CD4-positive, alpha-beta memory T cell (primary cell): Measurements from ENCODE around the gene ABCC10. TPM values are rescaled to one million over a fixed set of nuclear protein-coding genes. Genes with fewer than 3 reads are reported as not detected.

Experiments
- CTCF ChIA-PET: fragments of 350-600 bp; sonication (Branson Sonifier 250); formaldehyde crosslinking; loops from one replicate; lab custom pipeline; 2021; ENCODE audit warnings: inconsistent platforms; ENCODE audit not compliant: partially characterized antibody; lab: Charles Lee
- POLR2A ChIA-PET: fragments of 350-600 bp; sonication (Branson Sonifier 250); formaldehyde crosslinking; loops from one replicate; lab custom pipeline; 2021; ENCODE audit not compliant: partially characterized antibody; lab: Charles Lee
- DNase-seq, 5 donors: peaks; one replicate each; pipeline versions ENCODE4 v3.0.0 to v3.0.0-alpha.2; 2020 to 2022; ENCODE audit warnings: mixed read lengths in 1 of 5
- H3K27ac ChIP-seq: one replicate; pipeline ENCODE4 v1.7.0; 2013; ENCODE audit warnings: low read depth, low read length
- H3K27me3 ChIP-seq: 2 replicates; pipeline ENCODE4 v1.7.0; 2013; ENCODE audit warnings: mild to moderate bottlenecking, low read length, moderate library complexity; ENCODE audit not compliant: insufficient read depth
- H3K36me3 ChIP-seq: 2 replicates; pipeline ENCODE4 v1.7.0; 2013; ENCODE audit warnings: mild to moderate bottlenecking, low read length, moderate library complexity; ENCODE audit not compliant: insufficient read depth
- H3K4me1 ChIP-seq: 2 replicates; pipeline ENCODE4 v1.7.0; 2013; ENCODE audit warnings: mild to moderate bottlenecking, low read length, moderate library complexity; ENCODE audit not compliant: insufficient read depth
- H3K4me3 ChIP-seq, 2 donors: one replicate each; pipeline ENCODE4 v1.7.0; 2013; ENCODE audit warnings: low read length in 2 of 2, mild to moderate bottlenecking in 1 of 2
- H3K9me3 ChIP-seq, 2 donors: one replicate each; pipeline ENCODE4 v1.7.0; 2013; ENCODE audit warnings: low read length in 2 of 2, control low read depth in 1 of 2; ENCODE audit not compliant: control insufficient read depth in 1 of 2
- H3K27ac Mint-ChIP-seq, 7 donors: one replicate each; pipeline ENCODE4 v1.8.0; 2020 to 2021; ENCODE audit warnings: mixed read lengths in 7 of 7, mild to moderate bottlenecking in 6 of 7, inconsistent platforms in 3 of 7, moderate library complexity in 3 of 7
- H3K27me3 Mint-ChIP-seq, 2 donors: one replicate each; pipeline ENCODE4 v1.8.0; 2020 to 2021; ENCODE audit warnings: mixed read lengths in 2 of 2
- H3K36me3 Mint-ChIP-seq, 2 donors: one replicate each; pipeline ENCODE4 v1.8.0; 2020 to 2021; ENCODE audit warnings: mixed read lengths in 2 of 2, inconsistent platforms in 1 of 2, mild to moderate bottlenecking in 1 of 2
- H3K4me1 Mint-ChIP-seq, 4 donors: one replicate each; pipeline ENCODE4 v1.8.0; 2020 to 2021; ENCODE audit warnings: mixed read lengths in 4 of 4, mild to moderate bottlenecking in 1 of 4
- H3K4me3 Mint-ChIP-seq, 8 donors: one replicate each; pipeline ENCODE4 v1.8.0; 2020 to 2021; ENCODE audit warnings: mixed read lengths in 8 of 8, mild to moderate bottlenecking in 7 of 8, moderate library complexity in 6 of 8, inconsistent platforms in 3 of 8
- H3K9me3 Mint-ChIP-seq, 8 donors: one replicate each; pipeline ENCODE4 v1.8.0; 2020 to 2021; ENCODE audit warnings: mixed read lengths in 8 of 8, mild to moderate bottlenecking in 5 of 8, inconsistent platforms in 3 of 8, moderate library complexity in 1 of 8
- intact Hi-C: fragments of 100-400 bp; cut with micrococcal nuclease; formaldehyde crosslinking; loops from one replicate; pipeline ENCODE4 v1.15.1; 2023
- polyA plus RNA-seq, 2 donors: library from polyadenylated mRNA; unstranded; fragments of 300-500 nt; fragmentation: Illumina TruSeq; gene quantifications; one replicate each; pipeline ENCODE4 v1.2.3, GENCODE V29; 2021
- total RNA-seq, 2 experiments: library from RNA; stranded (reverse); gene quantifications; one replicate each; pipeline ENCODE4 v1.2.3, GENCODE V29; 2021

ABCC10 gene
- total and polyA plus RNA-seq, 4 experiments from 2014 or later, result 11.4 to 80.0 (median 47.4) TPM

- peaks cover 19% of the 10 kb centered on the region for H3K36me3 ChIP-seq
- no peaks in the 10 kb centered on the region for H3K9me3 ChIP-seq
- POLR2A ChIA-PET, result no interaction called here
- CTCF ChIA-PET, result interaction anchor here (1.1 to 2.3 kb wide), 2 partner anchors 75 to 77 kb away, joined by 3 to 9 read pairs; no protein-coding TSS in a partner anchor
- peak overlapping the region in 2 of 7 donors; percentile 1 to 72 for H3K27ac Mint-ChIP-seq
- H3K27ac ChIP-seq, result no peak overlapping the region
- peaks cover 16 to 26% (median 20%) of the 10 kb centered on the region in 4 donors for H3K4me1 Mint-ChIP-seq
- H3K4me3 Mint-ChIP-seq, result no peak overlapping the region
- no peak for DNase-seq
- intact Hi-C loops, result no loop called here
- peaks cover 30% of the 10 kb centered on the region for H3K4me1 ChIP-seq
- H3K4me3 ChIP-seq, result no peak overlapping the region
- no peaks in the 10 kb centered on the region for H3K9me3 Mint-ChIP-seq
- H3K27me3 Mint-ChIP-seq, result no peaks in the 10 kb centered on the region
- H3K27me3 ChIP-seq, result no peaks in the 10 kb centered on the region
- peaks cover 4 to 36% of the 10 kb centered on the region in 2 donors for H3K36me3 Mint-ChIP-seq
Measured at GRCh38 chr6:43432009-43432945, 4.9 kb downstream of the ABCC10 start.

DNA sequence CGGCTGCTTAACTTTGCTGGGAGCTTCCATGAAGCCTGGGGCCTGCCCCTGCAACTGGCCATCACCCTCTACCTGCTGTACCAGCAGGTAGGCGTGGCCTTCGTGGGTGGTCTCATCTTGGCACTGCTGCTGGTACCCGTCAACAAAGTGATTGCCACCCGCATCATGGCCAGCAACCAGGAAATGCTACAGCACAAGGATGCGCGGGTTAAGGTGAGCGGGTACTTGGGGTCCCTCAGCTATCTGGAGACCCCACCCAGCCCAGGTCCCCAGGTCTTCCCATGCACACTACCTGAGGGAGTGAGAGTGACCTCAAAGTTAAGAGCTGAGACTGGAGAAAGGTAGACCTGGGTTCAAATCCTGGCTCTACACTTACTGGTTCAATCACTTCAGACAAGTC lies 5.8 kb downstream of the ABCC10 start:
- ChIA-PET CTCF (interaction anchor here (1.1 kb wide), 1 partner anchor 76 kb away, joined by 3 read pairs; no protein-coding TSS in a partner anchor), POLR2A (no interaction called here)
- no peak overlapping the region for H3K27ac Mint-ChIP-seq

DNA sequence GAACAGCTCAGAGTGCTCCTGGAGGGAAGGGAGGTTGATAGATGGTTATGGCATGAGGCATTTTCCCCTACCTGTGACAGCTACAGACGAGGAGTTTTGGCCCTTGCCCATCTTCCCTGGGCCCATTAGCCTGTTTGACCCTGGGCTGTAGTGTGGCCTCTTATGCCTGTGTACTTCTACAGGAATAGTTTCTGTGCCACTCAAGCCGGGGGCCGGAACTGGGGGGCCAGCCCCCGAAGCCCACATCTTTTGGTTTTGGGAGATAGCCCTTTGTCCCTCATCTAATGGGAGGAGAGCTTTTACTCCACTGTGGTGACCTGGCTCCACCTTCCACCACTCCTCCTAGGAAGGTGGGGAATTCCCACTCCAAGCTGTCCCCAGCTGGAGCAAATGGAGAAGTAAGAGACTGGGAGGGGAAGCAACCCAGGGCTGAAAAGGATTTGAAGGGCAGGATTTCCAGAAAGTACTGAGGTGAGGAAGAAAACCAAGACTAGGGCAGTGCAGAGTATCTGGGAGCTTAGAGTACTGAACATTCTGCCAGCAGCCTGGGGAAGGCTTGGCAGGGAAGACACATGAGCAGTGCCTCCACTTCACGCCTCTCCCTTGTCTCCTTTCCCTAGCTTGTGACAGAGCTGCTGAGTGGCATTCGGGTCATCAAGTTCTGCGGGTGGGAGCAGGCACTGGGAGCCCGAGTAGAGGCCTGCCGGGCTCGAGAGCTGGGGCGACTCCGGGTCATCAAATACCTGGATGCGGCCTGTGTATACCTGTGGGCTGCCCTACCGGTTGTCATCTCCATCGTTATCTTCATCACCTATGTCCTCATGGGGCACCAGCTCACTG lies 6.9 kb downstream of the ABCC10 start:
- peak overlapping the region in 2 of 7 donors; percentile 30 to 61 for H3K27ac Mint-ChIP-seq
- ChIA-PET POLR2A (no interaction called here), CTCF (interaction anchor here (0.6 to 2.4 kb wide), 5 partner anchors 20 to 73 kb away, joined by 3 to 7 read pairs (median 3); no protein-coding TSS in a partner anchor)
- peaks cover 19% of the 10 kb centered on the region for H3K4me1 ChIP-seq
- H3K9me3 Mint-ChIP-seq, result no peaks in the 10 kb centered on the region
- peaks cover 4 to 10% (median 5%) of the 10 kb centered on the region in 4 donors for H3K4me1 Mint-ChIP-seq
- H3K36me3 Mint-ChIP-seq, result peaks cover 11 to 35% of the 10 kb centered on the region in 2 donors
- no peaks in the 10 kb centered on the region for H3K27me3 Mint-ChIP-seq
- no peaks in the 10 kb centered on the region for H3K27me3 ChIP-seq
- no peak overlapping the region for H3K4me3 ChIP-seq
- intact Hi-C loops, result no loop called here
- no peak overlapping the region for H3K27ac ChIP-seq
- H3K9me3 ChIP-seq, result no peaks in the 10 kb centered on the region
- H3K4me3 Mint-ChIP-seq, result peak overlapping the region in 1 of 8 donors; percentile 23
- peaks cover 30% of the 10 kb centered on the region for H3K36me3 ChIP-seq
- DNase-seq, result no peak

More for the DNA sequence above, 5.8 kb downstream of the ABCC10 start:
- intact Hi-C loops, result no loop called here
- peaks cover 11 to 39% of the 10 kb centered on the region in 2 donors for H3K36me3 Mint-ChIP-seq
- no peaks in the 10 kb centered on the region for H3K27me3 Mint-ChIP-seq
- peaks cover 21% of the 10 kb centered on the region for H3K36me3 ChIP-seq
- no peaks in the 10 kb centered on the region for H3K9me3 ChIP-seq
- peaks cover 14 to 21% (median 15%) of the 10 kb centered on the region in 4 donors for H3K4me1 Mint-ChIP-seq
- peaks cover 30% of the 10 kb centered on the region for H3K4me1 ChIP-seq
- H3K4me3 Mint-ChIP-seq, result no peak overlapping the region
- no peaks in the 10 kb centered on the region for H3K9me3 Mint-ChIP-seq
- H3K4me3 ChIP-seq, result no peak overlapping the region
- no peak overlapping the region for H3K27ac ChIP-seq
- DNase-seq, result no peak
- H3K27me3 ChIP-seq, result no peaks in the 10 kb centered on the region

DNA sequence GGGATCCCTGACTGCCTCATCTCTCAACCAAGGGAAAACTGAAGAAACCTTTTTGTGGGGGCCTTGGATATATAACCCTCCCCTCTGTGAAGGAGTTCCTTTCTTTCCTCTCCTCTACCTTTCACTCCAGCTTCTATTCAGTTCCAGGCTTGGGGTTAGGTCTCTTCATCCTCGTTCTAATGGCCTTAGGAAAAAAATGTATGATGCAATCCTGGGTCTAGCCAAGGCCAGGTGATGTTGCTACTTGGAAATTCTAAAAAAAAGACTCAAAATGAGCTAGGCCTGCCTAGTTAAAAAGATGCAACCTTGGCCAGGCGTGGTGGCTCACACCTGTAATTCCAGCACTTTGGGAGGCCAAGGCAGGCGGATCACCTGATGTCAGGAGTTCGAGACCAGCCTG lies 7.6 kb downstream of the ABCC10 start:
- Histone ChIP-seq H3K27me3 (no peaks in the 10 kb centered on the region), H3K4me1 (peaks cover 12% of the 10 kb centered on the region), H3K27ac (no peak overlapping the region), H3K9me3 (no peaks in the 10 kb centered on the region), H3K36me3 (peaks cover 30% of the 10 kb centered on the region), H3K4me3 (no peak overlapping the region)
- CTCF ChIA-PET, result interaction anchor here (0.8 to 2.4 kb wide), 4 partner anchors 19 to 72 kb away, joined by 3 to 7 read pairs (median 4); no protein-coding TSS in a partner anchor
- POLR2A ChIA-PET, result interaction anchor here (1.5 kb wide), 1 partner anchor 65 kb away, joined by 5 read pairs; the partner anchor contains the start of gene ZNF318
- Mint-ChIP-seq H3K4me3 (no peak overlapping the region), H3K36me3 (peaks cover 11 to 35% of the 10 kb centered on the region in 2 donors), H3K9me3 (no peaks in the 10 kb centered on the region), H3K4me1 (peaks cover 4 to 8% (median 4%) of the 10 kb centered on the region in 4 donors), H3K27ac (no peak overlapping the region), H3K27me3 (no peaks in the 10 kb centered on the region)
- intact Hi-C loops, result no loop called here
- DNase-seq, result no peak

DNA sequence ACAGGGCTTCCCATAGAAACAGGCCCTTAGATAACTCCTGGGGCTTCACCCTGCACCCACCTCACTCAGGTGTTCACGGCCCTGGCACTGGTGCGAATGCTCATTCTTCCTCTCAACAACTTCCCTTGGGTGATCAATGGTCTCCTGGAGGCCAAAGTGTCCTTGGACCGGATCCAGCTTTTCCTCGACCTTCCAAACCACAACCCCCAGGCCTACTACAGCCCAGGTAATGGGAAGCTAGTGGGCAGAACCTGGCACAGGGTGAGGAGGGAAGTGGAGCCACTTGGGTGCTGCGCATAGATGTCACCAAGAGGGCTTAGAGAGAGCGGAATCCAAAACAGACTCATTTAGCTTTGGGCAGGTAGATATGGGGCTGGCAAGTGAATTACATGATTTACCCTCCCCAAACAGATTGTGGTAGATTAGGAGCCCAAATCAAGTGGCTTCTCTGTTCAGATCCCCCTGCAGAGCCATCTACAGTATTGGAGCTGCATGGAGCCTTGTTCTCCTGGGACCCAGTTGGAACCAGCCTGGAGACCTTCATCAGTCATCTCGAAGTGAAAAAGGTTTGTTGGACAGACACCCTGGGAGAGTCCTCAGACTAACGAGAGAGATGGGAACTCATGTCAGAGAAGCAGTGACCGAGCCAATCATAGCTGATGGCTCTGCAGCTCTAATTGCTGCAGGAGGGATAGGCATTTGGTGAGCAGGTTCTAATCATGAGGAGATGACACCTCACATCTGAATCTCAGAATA lies 8.5 kb downstream of the ABCC10 start:
- POLR2A ChIA-PET, result interaction anchor here (0.5 to 2.2 kb wide), 4 partner anchors 9 to 171 kb away, joined by 3 to 12 read pairs (median 4); partner anchors contain the start of genes ABCC10 and ZNF318

DNA sequence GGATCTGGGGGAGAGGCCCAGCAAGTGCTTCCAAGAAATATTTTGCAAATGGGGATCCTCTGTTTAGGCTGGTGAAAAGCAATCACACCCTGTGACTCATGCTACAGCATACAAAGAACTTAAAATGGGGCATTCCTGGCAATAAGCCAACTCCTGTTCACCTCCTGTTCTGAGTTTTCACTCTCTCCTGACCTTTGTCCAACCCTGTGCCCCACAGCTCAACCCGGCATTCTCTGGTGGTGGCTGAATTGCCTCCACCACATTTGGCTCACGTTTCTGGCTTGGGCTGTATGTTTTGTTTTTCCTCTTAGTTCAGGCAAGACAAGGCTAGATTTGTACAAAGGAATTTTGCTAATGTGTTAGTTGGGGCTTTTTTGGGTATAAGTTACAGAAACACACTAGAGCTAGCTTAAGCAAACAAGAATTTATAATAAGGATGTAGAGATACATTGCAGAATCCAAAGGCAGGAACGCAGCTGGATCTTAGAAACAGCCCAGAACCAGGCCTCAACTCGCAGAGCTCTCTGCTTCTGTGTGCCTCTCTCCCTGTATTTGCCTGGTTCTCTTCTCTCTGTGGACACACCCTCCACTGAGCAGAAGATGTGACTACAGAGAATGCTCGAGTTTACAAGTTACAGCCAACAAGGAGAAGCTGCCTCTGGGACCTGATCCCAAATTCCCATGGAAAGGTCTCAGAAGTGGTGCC lies 9.4 kb downstream of the ABCC10 start:
- Histone ChIP-seq H3K9me3 (no peaks in the 10 kb centered on the region), H3K4me1 (peaks cover 6% of the 10 kb centered on the region), H3K27me3 (no peaks in the 10 kb centered on the region), H3K27ac (no peak overlapping the region), H3K4me3 (no peak overlapping the region), H3K36me3 (peaks cover 36% of the 10 kb centered on the region)
- Mint-ChIP-seq H3K27ac (peak overlapping the region in 1 of 7 donors; percentile 41), H3K9me3 (no peaks in the 10 kb centered on the region), H3K4me3 (no peak overlapping the region), H3K36me3 (peaks cover 15 to 36% of the 10 kb centered on the region in 2 donors), H3K4me1 (peaks cover 1 to 4% (median 3%) of the 10 kb centered on the region in 4 donors), H3K27me3 (no peaks in the 10 kb centered on the region)
- DNase-seq, result no peak
- intact Hi-C loops, result no loop called here
- ChIA-PET POLR2A (interaction anchor here (0.5 to 2.2 kb wide), 3 partner anchors 10 to 1877 kb away, joined by 3 to 12 read pairs (median 3); partner anchors contain the start of gene ABCC10), CTCF (interaction anchor here (0.9 to 6.3 kb wide), 3 partner anchors 9 to 70 kb away, joined by 3 to 28 read pairs (median 7); partner anchors contain the start of genes ABCC10 and DLK2)

More for the DNA sequence above, 8.5 kb downstream of the ABCC10 start:
- Mint-ChIP-seq H3K27me3 (no peaks in the 10 kb centered on the region), H3K4me3 (no peak overlapping the region), H3K9me3 (no peaks in the 10 kb centered on the region), H3K27ac (peak overlapping the region in 2 of 7 donors; percentile 3 to 47), H3K4me1 (peaks cover 3 to 4% (median 4%) of the 10 kb centered on the region in 4 donors), H3K36me3 (peaks cover 11 to 36% of the 10 kb centered on the region in 2 donors)
- Histone ChIP-seq H3K4me3 (no peak overlapping the region), H3K27ac (no peak overlapping the region), H3K4me1 (peaks cover 6% of the 10 kb centered on the region), H3K9me3 (no peaks in the 10 kb centered on the region), H3K27me3 (no peaks in the 10 kb centered on the region), H3K36me3 (peaks cover 30% of the 10 kb centered on the region)
- CTCF ChIA-PET, result interaction anchor here (1.1 to 6.3 kb wide), 3 partner anchors 18 to 71 kb away, joined by 3 to 28 read pairs (median 7); partner anchors contain the start of gene DLK2
- intact Hi-C loops, result no loop called here
- DNase-seq, result no peak
